Gastroesophageal sphincter (tissue), 4 donors: ENCODE results near the gene PHOX2B. TPM values are rescaled to one million over a fixed set of nuclear protein-coding genes. Genes with fewer than 3 reads are reported as not detected.

Experiments used
- ATAC-seq: fragments of 150-250 bp; one replicate; pipeline ENCODE4 v1.9.1; 2016; ENCODE audit warnings: mild to moderate bottlenecking, moderate library complexity
- H3K27ac ChIP-seq, 4 donors: fragments of 200-600 bp; sonication (generic) in 3 of 4; 1 replicate in 3 of 4; 2 replicates in 1 of 4; pipeline ENCODE4 v1.5.1; 2016 to 2019
- H3K27me3 ChIP-seq: fragments of 200-600 bp; sonication (generic); one replicate; pipeline ENCODE4 v1.5.1; 2019
- H3K36me3 ChIP-seq, 2 donors: fragments of 200-600 bp; sonication (generic); one replicate each; pipeline ENCODE4 v1.5.1; 2019; ENCODE audit warnings: control low read depth in 1 of 2
- H3K4me1 ChIP-seq, 3 donors: fragments of 200-600 bp; sonication (generic); 1 replicate in 2 of 3; 2 replicates in 1 of 3; pipeline ENCODE4 v1.5.1; 2016 to 2019; ENCODE audit warnings: control low read depth in 2 of 3
- H3K4me3 ChIP-seq, 2 donors: fragments of 200-600 bp; sonication (generic); one replicate each; pipeline ENCODE4 v1.5.1; 2019; ENCODE audit warnings: mild to moderate bottlenecking in 1 of 2, moderate library complexity in 1 of 2
- H3K9me3 ChIP-seq, 3 donors: fragments of 200-600 bp; sonication (generic); one replicate each; pipeline ENCODE4 v1.5.1; 2017 to 2019; ENCODE audit warnings: control low read depth in 2 of 3
- CTCF ChIP-seq, 4 experiments: fragments of 200-600 bp in 2 of 4; fragments of 450-650 bp in 2 of 4; sonication (generic) in 1 of 4; IDR thresholded peaks; one replicate each; pipeline ENCODE4 v1.5.1; 2017 to 2019; ENCODE audit warnings: antibody characterized with exemption in 4 of 4, mild to moderate bottlenecking in 2 of 4, moderate library complexity in 2 of 4
- EP300 ChIP-seq: sonication (generic); formaldehyde crosslinking; IDR thresholded peaks from one replicate; pipeline ENCODE4 v1.6.1; 2017; ENCODE audit warnings: antibody characterized with exemption, mild to moderate bottlenecking
- POLR2A ChIP-seq, 2 donors: fragments of 450-650 bp; IDR thresholded peaks; one replicate each; pipeline ENCODE4 v1.6.1; 2017; ENCODE audit warnings: antibody characterized with exemption in 2 of 2, mild to moderate bottlenecking in 2 of 2, moderate library complexity in 1 of 2
- POLR2AphosphoS5 ChIP-seq: sonication (generic); formaldehyde crosslinking; IDR thresholded peaks from one replicate; pipeline ENCODE4 v1.6.1; 2017; ENCODE audit warnings: antibody characterized with exemption
- WGBS, 2 donors: methylation state at CpG; one replicate each; pipeline ENCODE4 v1.1.5; 2018; ENCODE audit warnings: low coverage in 1 of 2; 5-methylcytosine and 5-hydroxymethylcytosine counted together
- total RNA-seq, 4 donors: library from RNA; depleted of rRNA; stranded (reverse); fragments of >200 nt; gene quantifications; one replicate each; pipeline ENCODE4 v1.1.0, GENCODE V29; 2016

The PHOX2B gene
- total RNA-seq, 4 donors from 2014 or later, result 0.67 TPM; not detected in 3

GRCh38 chr4:41776466-41776865 lies 27.9 kb upstream of the PHOX2B start:
- no peak for TF ChIP-seq POLR2A (IDR thresholded peaks at IDR 0.05)
- no peak for TF ChIP-seq POLR2AphosphoS5
- no peak for TF ChIP-seq EP300
- no peak for TF ChIP-seq CTCF (IDR thresholded peaks at IDR 0.05)
- no peaks in the 10 kb centered on the region for H3K4me1 ChIP-seq
- no peak overlapping the region for H3K4me3 ChIP-seq
- no peak overlapping the region for H3K27ac ChIP-seq
- no peaks in the 10 kb centered on the region for H3K9me3 ChIP-seq
- ATAC-seq, result no peak
- H3K27me3 ChIP-seq, result peaks cover 30% of the 10 kb centered on the region
- no peaks in the 10 kb centered on the region for H3K36me3 ChIP-seq
- 83 to 90% methylated on average over 3 of the region's 3 CpGs for WGBS, 2 donors

- TF ChIP-seq CTCF (IDR thresholded peaks at IDR 0.05), result no peak
- TF ChIP-seq POLR2AphosphoS5, result no peak
- TF ChIP-seq EP300, result no peak
- TF ChIP-seq POLR2A (IDR thresholded peaks at IDR 0.05), result no peak
- no peak overlapping the region for H3K27ac ChIP-seq
- 69 to 77% methylated on average over 2 of the region's 2 CpGs for WGBS, 2 donors
- no peaks in the 10 kb centered on the region for H3K9me3 ChIP-seq
- no peaks in the 10 kb centered on the region for H3K36me3 ChIP-seq
- no peak for ATAC-seq
- peaks cover 59% of the 10 kb centered on the region for H3K27me3 ChIP-seq
- no peak overlapping the region for H3K4me3 ChIP-seq
- no peaks in the 10 kb centered on the region for H3K4me1 ChIP-seq
Measured at GRCh38 chr4:41763729-41764128, 15.2 kb upstream of the PHOX2B start.

GRCh38 chr4:41758884-41759283 lies 10.4 kb upstream of the PHOX2B start:
- no peak for ATAC-seq
- no peaks in the 10 kb centered on the region for H3K4me1 ChIP-seq
- no peak for TF ChIP-seq CTCF (IDR thresholded peaks at IDR 0.05)
- TF ChIP-seq EP300, result no peak
- no peak for TF ChIP-seq POLR2A (IDR thresholded peaks at IDR 0.05)
- TF ChIP-seq POLR2AphosphoS5, result no peak
- no peak overlapping the region for H3K4me3 ChIP-seq
- peaks cover 92% of the 10 kb centered on the region for H3K27me3 ChIP-seq
- no peaks in the 10 kb centered on the region for H3K36me3 ChIP-seq
- no peak overlapping the region for H3K27ac ChIP-seq
- H3K9me3 ChIP-seq, result no peaks in the 10 kb centered on the region

GRCh38 chr4:41757521-41758156 lies 9.1 kb upstream of the PHOX2B start:
- WGBS, 2 donors, result 0 to 27% methylated on average over 1 to 3 of the region's 3 CpGs
- TF ChIP-seq CTCF (IDR thresholded peaks at IDR 0.05) (no peak), POLR2A (IDR thresholded peaks at IDR 0.05) (no peak), POLR2AphosphoS5 (no peak), EP300 (no peak)
- Histone ChIP-seq H3K36me3 (no peaks in the 10 kb centered on the region), H3K27me3 (peaks cover 94% of the 10 kb centered on the region), H3K4me1 (no peaks in the 10 kb centered on the region), H3K4me3 (no peak overlapping the region), H3K9me3 (no peaks in the 10 kb centered on the region), H3K27ac (no peak overlapping the region)
- no peak for ATAC-seq

- Histone ChIP-seq H3K4me3 (no peak overlapping the region), H3K36me3 (no peaks in the 10 kb centered on the region), H3K27ac (no peak overlapping the region), H3K4me1 (peaks cover 0 to 13% (median 0%) of the 10 kb centered on the region in 3 donors), H3K9me3 (no peaks in the 10 kb centered on the region), H3K27me3 (peaks cover 95% of the 10 kb centered on the region)
- no peak for ATAC-seq
- no peak for TF ChIP-seq POLR2A (IDR thresholded peaks at IDR 0.05)
- no peak for TF ChIP-seq CTCF (IDR thresholded peaks at IDR 0.05)
Measured at GRCh38 chr4:41753942-41754341, 5.4 kb upstream of the PHOX2B start.
